ENCODE measurements around the gene TMEM94.
"Not testable (repeated sequence)": the region's sequence is repeated elsewhere in the genome, so short reads cannot be mapped to it uniquely, and the experiment has no call there.

TMEM94 gene

DNA sequence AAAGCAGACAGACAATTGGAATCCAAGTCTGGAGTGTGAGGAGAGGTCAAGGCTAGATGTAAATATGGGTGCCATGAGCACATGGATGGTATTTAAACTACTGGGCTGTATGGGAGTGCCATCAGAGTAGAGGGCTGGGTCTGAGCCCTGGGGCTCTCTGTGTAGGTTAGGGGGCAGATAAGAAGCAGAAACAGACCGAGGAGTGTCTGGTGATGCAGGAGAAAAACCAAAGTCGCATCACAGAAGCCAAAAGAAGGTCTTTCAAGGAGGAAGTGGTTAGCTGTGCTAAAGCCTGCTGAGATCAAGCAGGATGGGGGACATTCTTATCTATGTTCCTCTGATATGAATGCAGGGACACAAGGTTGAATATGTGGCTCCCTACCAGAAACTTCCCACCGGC lies 61.8 kb downstream of the TMEM94 start:
- Histone ChIP-seq H3K36me3 (ENCODE audit: control insufficient read depth, insufficient read depth, low read length) (no peaks in the 10 kb centered on the region), H2AFZ (no peak overlapping the region)

DNA sequence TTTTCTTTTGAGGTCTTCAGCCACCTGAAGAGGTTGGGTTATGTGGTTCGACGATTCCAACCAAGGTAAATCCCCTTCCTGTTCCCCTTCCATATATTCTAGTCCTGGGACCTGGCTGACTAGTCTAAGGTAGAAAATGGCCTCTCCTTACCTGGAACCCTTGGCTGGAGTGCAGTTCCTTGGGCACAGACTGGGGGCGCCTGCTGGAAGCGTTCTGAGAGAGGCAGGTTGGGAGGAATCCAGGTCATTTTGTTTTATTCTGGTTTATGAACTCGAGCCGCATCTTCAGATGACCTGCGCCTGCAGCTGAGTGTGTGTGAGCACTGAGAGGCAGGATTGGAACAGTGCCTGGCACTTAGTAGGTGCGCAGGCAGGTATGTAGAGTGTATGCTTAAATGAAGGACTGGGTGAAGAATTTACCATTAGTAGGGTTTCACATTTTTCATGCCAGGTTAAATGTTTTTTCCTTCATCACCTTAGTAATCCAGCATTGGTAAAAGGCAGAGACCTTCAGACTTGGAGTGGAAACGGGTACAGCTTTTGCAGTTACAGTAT lies 62.6 kb downstream of the TMEM94 start:
- TF ChIP-seq, protein P1, sequence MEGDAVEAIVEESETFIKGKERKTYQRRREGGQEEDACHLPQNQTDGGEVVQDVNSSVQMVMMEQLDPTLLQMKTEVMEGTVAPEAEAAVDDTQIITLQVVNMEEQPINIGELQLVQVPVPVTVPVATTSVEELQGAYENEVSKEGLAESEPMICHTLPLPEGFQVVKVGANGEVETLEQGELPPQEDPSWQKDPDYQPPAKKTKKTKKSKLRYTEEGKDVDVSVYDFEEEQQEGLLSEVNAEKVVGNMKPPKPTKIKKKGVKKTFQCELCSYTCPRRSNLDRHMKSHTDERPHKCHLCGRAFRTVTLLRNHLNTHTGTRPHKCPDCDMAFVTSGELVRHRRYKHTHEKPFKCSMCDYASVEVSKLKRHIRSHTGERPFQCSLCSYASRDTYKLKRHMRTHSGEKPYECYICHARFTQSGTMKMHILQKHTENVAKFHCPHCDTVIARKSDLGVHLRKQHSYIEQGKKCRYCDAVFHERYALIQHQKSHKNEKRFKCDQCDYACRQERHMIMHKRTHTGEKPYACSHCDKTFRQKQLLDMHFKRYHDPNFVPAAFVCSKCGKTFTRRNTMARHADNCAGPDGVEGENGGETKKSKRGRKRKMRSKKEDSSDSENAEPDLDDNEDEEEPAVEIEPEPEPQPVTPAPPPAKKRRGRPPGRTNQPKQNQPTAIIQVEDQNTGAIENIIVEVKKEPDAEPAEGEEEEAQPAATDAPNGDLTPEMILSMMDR (IDR thresholded peaks at IDR 0.05), result no peak
- Histone ChIP-seq H3K4me3 (ENCODE audit: low read depth, low read length) (no peak overlapping the region), H3K4me1 (peaks cover 4% of the 10 kb centered on the region), H3K9me3 (ENCODE audit: control insufficient read depth, low read length) (no peaks in the 10 kb centered on the region), H3K27ac (no peak overlapping the region), H3K36me3 (ENCODE audit: control insufficient read depth, insufficient read depth, low read length) (no peaks in the 10 kb centered on the region), H3K79me2 (peaks cover 2% of the 10 kb centered on the region), H2AFZ (no peak overlapping the region), H3K4me2 (ENCODE audit: low read length) (no peak overlapping the region), H3K27me3 (ENCODE audit: control insufficient read depth, insufficient read depth, low read length) (no peaks in the 10 kb centered on the region), H3K9ac (no peak overlapping the region)

More for the DNA sequence above, 61.8 kb downstream of the TMEM94 start:
- Histone ChIP-seq H3K27me3 (ENCODE audit: control insufficient read depth, insufficient read depth, low read length) (no peaks in the 10 kb centered on the region), H3K4me2 (ENCODE audit: low read length) (no peak overlapping the region), H3K79me2 (peaks cover 2% of the 10 kb centered on the region), H3K9me3 (ENCODE audit: control insufficient read depth, low read length) (no peaks in the 10 kb centered on the region), H3K4me3 (ENCODE audit: low read depth, low read length) (no peak overlapping the region), H3K27ac (no peak overlapping the region), H3K9ac (no peak overlapping the region), H3K4me1 (peaks cover 4% of the 10 kb centered on the region)
- TF ChIP-seq, protein P1 (IDR thresholded peaks at IDR 0.05), result no peak

DNA sequence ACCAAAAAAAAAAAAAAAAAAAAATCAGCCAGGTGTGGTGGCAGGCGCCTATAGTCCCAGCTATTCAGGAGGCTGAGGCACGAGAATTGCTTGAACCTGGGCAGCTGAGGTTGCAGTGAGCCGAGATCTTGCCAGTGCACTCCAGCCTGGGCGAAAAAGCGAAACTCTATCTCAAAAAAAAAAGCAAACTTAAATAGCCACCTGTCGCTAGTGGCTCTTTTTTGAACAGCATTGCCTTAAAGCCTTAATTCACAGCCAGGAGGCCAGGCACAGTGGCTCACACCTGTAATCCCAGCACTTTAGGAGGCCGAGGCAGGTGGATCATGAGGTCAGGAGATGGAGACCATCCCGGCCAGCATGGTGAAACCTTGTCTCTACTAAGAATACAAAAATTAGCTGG lies 64.0 kb downstream of the TMEM94 start:
- not testable (repeated sequence) for H2AFZ ChIP-seq; H3K36me3 ChIP-seq (ENCODE audit: control insufficient read depth, insufficient read depth, low read length); H3K79me2 ChIP-seq; H3K27ac ChIP-seq; H3K27me3 ChIP-seq (ENCODE audit: control insufficient read depth, insufficient read depth, low read length); H3K4me3 ChIP-seq (ENCODE audit: low read depth, low read length); H3K9me3 ChIP-seq (ENCODE audit: control insufficient read depth, low read length); H3K4me2 ChIP-seq (ENCODE audit: low read length); H3K4me1 ChIP-seq; H3K9ac ChIP-seq

DNA sequence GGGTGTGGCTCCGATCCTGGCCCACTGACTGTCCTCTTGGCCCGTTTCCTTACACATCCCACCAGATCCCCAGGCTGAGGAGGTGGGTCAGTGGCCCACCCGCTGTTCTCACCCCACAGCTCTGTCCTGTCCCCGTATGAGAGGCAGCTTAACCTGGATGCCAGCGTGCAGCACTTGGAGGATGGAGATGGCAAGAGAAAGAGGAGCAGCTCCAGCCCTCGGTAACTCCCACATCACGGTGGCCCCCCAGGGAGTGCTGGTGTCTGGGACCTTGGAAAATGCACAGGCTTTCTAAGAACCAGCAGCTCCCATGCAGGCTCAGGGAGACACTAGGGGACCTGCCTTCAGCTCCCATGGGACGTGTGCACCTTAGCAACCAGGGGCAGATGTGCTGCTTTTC lies 64.9 kb downstream of the TMEM94 start:
- TF ChIP-seq, protein P1 (IDR thresholded peaks at IDR 0.05), result no peak
- Histone ChIP-seq H3K4me3 (ENCODE audit: low read depth, low read length) (no peak overlapping the region), H3K79me2 (no peaks in the 10 kb centered on the region), H3K9ac (no peak overlapping the region), H3K27me3 (ENCODE audit: control insufficient read depth, insufficient read depth, low read length) (no peaks in the 10 kb centered on the region), H3K27ac (no peak overlapping the region), H3K9me3 (ENCODE audit: control insufficient read depth, low read length) (no peaks in the 10 kb centered on the region), H2AFZ (no peak overlapping the region), H3K36me3 (ENCODE audit: control insufficient read depth, insufficient read depth, low read length) (no peaks in the 10 kb centered on the region), H3K4me1 (peaks cover 4% of the 10 kb centered on the region), H3K4me2 (ENCODE audit: low read length) (no peak overlapping the region)

DNA sequence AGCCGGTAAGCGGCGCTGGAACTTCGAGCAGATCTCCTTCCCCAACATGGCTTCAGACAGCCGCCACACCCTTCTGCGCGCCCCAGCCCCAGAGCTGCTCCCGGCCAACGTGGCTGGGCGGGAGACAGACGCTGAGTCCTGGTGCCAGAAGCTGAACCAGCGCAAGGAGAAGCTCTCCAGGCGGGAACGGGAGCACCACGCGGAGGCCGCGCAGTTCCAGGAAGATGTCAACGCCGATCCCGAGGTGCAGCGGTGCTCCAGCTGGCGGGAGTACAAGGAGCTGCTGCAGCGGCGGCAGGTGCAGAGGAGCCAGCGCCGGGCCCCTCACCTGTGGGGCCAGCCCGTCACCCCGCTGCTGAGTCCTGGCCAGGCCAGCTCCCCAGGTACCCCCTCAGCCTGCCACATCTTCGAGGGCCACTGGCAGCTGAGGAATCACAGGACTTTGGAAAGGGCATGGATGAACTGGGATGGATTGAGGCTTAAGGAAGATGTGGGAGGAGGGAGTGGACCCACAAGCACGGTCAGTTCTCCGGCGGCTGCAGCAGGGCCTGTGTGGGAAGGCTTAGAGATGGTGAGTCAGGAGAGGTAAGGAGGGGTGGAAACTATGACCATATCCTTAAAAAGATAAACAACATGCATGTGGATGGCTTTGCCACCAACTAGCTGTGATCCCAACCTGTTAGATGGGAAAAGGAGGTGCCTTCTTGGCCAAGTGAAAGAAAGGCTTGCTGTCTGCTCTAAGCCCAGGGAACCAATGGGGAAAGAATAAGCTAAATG lies 65.7 kb downstream of the TMEM94 start:
- Histone ChIP-seq H3K36me3 (ENCODE audit: control insufficient read depth, insufficient read depth, low read length) (no peaks in the 10 kb centered on the region), H3K4me2 (ENCODE audit: low read length) (no peak overlapping the region), H3K9me3 (ENCODE audit: control insufficient read depth, low read length) (no peaks in the 10 kb centered on the region), H3K27me3 (ENCODE audit: control insufficient read depth, insufficient read depth, low read length) (no peaks in the 10 kb centered on the region), H3K9ac (no peak overlapping the region), H2AFZ (no peak overlapping the region), H3K4me3 (ENCODE audit: low read depth, low read length) (no peak overlapping the region), H3K4me1 (peaks cover 4% of the 10 kb centered on the region), H3K79me2 (no peaks in the 10 kb centered on the region), H3K27ac (no peak overlapping the region)
- TF ChIP-seq, protein P1 (IDR thresholded peaks at IDR 0.05), result no peak
